GM19099 (cell line): ENCODE measurements around the gene CYP1A2.

Experiments used
- POLR2A ChIP-seq: IDR thresholded peaks from 3 replicates; pipeline ENCODE4 v1.6.1; 2011; ENCODE audit warnings: low read depth; ENCODE audit not compliant: insufficient read length; ENCODE audit errors: extremely low read depth

Gene CYP1A2

GRCh38 chr15:74768099-74768770 is 19.6 kb downstream of the CYP1A2 start:
- no peak for TF ChIP-seq POLR2A

- TF ChIP-seq POLR2A = no peak
Observed at GRCh38 chr15:74768771-74769342, 20.2 kb downstream of the CYP1A2 start.

- no peak for TF ChIP-seq POLR2A
Observed at GRCh38 chr15:74769463-74770025, 20.9 kb downstream of the CYP1A2 start.

- no peak for TF ChIP-seq POLR2A
Observed at GRCh38 chr15:74770211-74770903, 21.7 kb downstream of the CYP1A2 start.

- no peak for TF ChIP-seq POLR2A
Observed at GRCh38 chr15:74773329-74773728, 24.7 kb downstream of the CYP1A2 start.

- TF ChIP-seq POLR2A = no peak
Observed at GRCh38 chr15:74773731-74774252, 25.1 kb downstream of the CYP1A2 start.

- no peak for TF ChIP-seq POLR2A
Observed at GRCh38 chr15:74775132-74775562, 26.5 kb downstream of the CYP1A2 start.

- no peak for TF ChIP-seq POLR2A
Observed at GRCh38 chr15:74775894-74776293, 27.2 kb downstream of the CYP1A2 start.

- peak; percentile 56 for TF ChIP-seq POLR2A
Observed at GRCh38 chr15:74776821-74777768, 28.4 kb downstream of the CYP1A2 start.

- TF ChIP-seq POLR2A = no peak
Observed at GRCh38 chr15:74777769-74778598, 29.3 kb downstream of the CYP1A2 start.

GRCh38 chr15:74778599-74778970 is 29.9 kb downstream of the CYP1A2 start:
- no peak for TF ChIP-seq POLR2A

GRCh38 chr15:74779162-74779648 is 30.6 kb downstream of the CYP1A2 start:
- TF ChIP-seq POLR2A = no peak

GRCh38 chr15:74780523-74781430 is 32.1 kb downstream of the CYP1A2 start:
- peak; percentile 63 for TF ChIP-seq POLR2A
